Measurements from ENCODE around the gene RCL1. TPM values are rescaled to one million over a fixed set of nuclear protein-coding genes. Genes with fewer than 3 reads are reported as not detected.
A peak's percentile ranks its signal among the peaks of the same experiment; 100 is the strongest.

RCL1 gene
- total RNA-seq, 4 donors from 2014 or later, result 10.1 to 19.0 (median 11.6) TPM

DNA sequence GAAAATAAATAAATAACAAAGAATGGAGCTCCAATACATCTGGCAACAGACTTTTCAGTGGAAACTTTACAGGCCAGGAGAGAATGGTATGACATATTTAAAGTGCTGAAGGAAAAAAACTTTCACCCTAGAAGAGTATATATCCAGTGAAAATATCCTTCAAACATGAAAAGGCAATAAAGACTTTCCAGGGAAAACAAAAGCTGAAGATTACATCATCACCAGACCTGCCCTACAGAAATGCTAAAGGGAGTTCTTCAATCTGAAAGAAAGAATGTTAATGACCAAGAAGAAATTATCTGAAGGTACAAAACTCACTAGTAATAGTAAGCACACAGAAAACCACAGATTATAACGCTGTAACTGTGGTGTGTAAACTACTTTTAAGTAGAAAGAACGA lies 8.3 kb upstream of the RCL1 start:
- no peak for ATAC-seq
- WGBS, 2 donors (ENCODE audit: low coverage in 1 of 2), result 73 to 81% methylated on average over 2 of the region's 2 CpGs
- Histone ChIP-seq H3K36me3 (no peaks in the 10 kb centered on the region), H3K9me3 (no peaks in the 10 kb centered on the region), H3K27ac (no peak overlapping the region), H3K4me3 (no peak overlapping the region), H3K4me1 (no peaks in the 10 kb centered on the region), H3K27me3 (peaks cover 20% of the 10 kb centered on the region)
- TF ChIP-seq POLR2AphosphoS5 (IDR thresholded peaks at IDR 0.05) (no peak), POLR2A (IDR thresholded peaks at IDR 0.05) (no peak), EP300 (IDR thresholded peaks at IDR 0.05) (no peak)
- TF ChIP-seq, protein P1, sequence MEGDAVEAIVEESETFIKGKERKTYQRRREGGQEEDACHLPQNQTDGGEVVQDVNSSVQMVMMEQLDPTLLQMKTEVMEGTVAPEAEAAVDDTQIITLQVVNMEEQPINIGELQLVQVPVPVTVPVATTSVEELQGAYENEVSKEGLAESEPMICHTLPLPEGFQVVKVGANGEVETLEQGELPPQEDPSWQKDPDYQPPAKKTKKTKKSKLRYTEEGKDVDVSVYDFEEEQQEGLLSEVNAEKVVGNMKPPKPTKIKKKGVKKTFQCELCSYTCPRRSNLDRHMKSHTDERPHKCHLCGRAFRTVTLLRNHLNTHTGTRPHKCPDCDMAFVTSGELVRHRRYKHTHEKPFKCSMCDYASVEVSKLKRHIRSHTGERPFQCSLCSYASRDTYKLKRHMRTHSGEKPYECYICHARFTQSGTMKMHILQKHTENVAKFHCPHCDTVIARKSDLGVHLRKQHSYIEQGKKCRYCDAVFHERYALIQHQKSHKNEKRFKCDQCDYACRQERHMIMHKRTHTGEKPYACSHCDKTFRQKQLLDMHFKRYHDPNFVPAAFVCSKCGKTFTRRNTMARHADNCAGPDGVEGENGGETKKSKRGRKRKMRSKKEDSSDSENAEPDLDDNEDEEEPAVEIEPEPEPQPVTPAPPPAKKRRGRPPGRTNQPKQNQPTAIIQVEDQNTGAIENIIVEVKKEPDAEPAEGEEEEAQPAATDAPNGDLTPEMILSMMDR (IDR thresholded peaks at IDR 0.05), result no peak

- no peak overlapping the region for H3K27ac ChIP-seq
- peaks cover 0 to 1% (median 0%) of the 10 kb centered on the region in 3 donors for H3K4me1 ChIP-seq
- H3K27me3 ChIP-seq, result peaks cover 7% of the 10 kb centered on the region
- no peaks in the 10 kb centered on the region for H3K36me3 ChIP-seq
- no peak for TF ChIP-seq EP300 (IDR thresholded peaks at IDR 0.05)
- no peak for TF ChIP-seq POLR2AphosphoS5 (IDR thresholded peaks at IDR 0.05)
- TF ChIP-seq, protein P1 (IDR thresholded peaks at IDR 0.05), result no peak
- TF ChIP-seq POLR2A (IDR thresholded peaks at IDR 0.05), result no peak
- H3K9me3 ChIP-seq, result no peaks in the 10 kb centered on the region
- H3K4me3 ChIP-seq, result no peak overlapping the region
- ATAC-seq, result no peak
- 85 to 88% methylated on average over 1 to 3 of the region's 4 CpGs for WGBS, 2 donors (ENCODE audit: low coverage in 1 of 2)
Measured at GRCh38 chr9:4786599-4786998, 6.1 kb upstream of the RCL1 start.

DNA sequence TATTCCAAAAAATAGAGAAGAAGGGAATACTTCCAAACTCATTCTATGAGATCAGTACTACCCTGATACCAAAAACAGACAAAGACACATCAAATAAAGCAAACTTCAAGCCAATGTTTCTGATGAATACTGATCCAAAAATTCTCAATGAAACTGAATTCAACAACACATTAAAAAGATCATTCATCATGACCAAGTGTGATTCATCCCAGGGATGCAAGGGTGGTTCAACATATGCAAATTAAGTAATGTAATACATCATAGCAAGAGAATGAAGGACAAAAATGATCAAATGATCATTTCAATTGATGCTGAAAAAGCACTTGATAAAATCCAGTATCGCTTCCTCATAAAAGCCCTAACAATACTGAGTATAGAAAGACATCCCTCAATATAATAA lies 4.9 kb upstream of the RCL1 start:
- ATAC-seq, result no peak
- H3K9me3 ChIP-seq, result no peaks in the 10 kb centered on the region
- TF ChIP-seq POLR2AphosphoS5 (IDR thresholded peaks at IDR 0.05) (no peak), POLR2A (IDR thresholded peaks at IDR 0.05) (no peak), EP300 (IDR thresholded peaks at IDR 0.05) (no peak)
- TF ChIP-seq, protein P1 (IDR thresholded peaks at IDR 0.05), result no peak
- no peak overlapping the region for H3K27ac ChIP-seq
- H3K27me3 ChIP-seq, result no peaks in the 10 kb centered on the region
- no peaks in the 10 kb centered on the region for H3K36me3 ChIP-seq
- 23 to 100% methylated on average over 1 of the region's 1 CpG for WGBS, 2 donors (ENCODE audit: low coverage in 1 of 2)
- H3K4me3 ChIP-seq, result no peak overlapping the region
- H3K4me1 ChIP-seq, result peaks cover 0 to 8% (median 0%) of the 10 kb centered on the region in 3 donors

- Histone ChIP-seq H3K27ac (no peak overlapping the region), H3K4me3 (no peak overlapping the region), H3K36me3 (no peaks in the 10 kb centered on the region), H3K4me1 (peaks cover 0 to 13% (median 1%) of the 10 kb centered on the region in 3 donors), H3K27me3 (no peaks in the 10 kb centered on the region), H3K9me3 (no peaks in the 10 kb centered on the region)
- TF ChIP-seq, protein P1 (IDR thresholded peaks at IDR 0.05), result no peak
- TF ChIP-seq POLR2AphosphoS5 (IDR thresholded peaks at IDR 0.05) (no peak), POLR2A (IDR thresholded peaks at IDR 0.05) (no peak), EP300 (IDR thresholded peaks at IDR 0.05) (no peak)
- no peak for ATAC-seq
- 42 to 82% methylated on average over 3 to 6 of the region's 6 CpGs for WGBS, 2 donors (ENCODE audit: low coverage in 1 of 2)
Measured at GRCh38 chr9:4788703-4789102, 4.0 kb upstream of the RCL1 start.

DNA sequence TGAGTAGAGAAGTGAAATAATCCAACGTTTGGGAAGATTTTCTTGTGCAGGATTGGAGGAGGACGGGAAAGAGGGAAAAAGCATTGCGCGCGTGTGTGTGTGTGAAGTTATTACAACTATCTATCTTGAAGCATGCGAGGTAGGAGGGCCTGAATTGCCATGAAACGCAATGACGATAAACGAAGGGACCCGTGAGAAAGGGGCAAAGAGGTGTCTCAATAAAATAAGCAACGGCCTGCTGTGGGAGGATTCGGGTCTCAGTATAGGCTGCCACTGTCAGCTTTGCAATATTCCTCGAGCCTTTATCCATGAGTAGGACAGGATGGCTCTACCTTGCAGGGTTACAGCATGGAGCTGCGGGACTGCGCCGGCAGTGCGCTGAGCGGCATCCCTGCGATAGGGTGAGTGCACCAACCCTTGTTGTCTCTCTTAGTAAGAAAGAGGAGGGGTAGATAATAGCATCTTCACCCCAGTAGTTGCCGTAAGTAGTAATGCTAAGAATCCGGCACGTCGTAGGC lies 631 bp upstream of the RCL1 start:
- TF ChIP-seq EP300 (IDR thresholded peaks at IDR 0.05) (no peak), POLR2AphosphoS5 (IDR thresholded peaks at IDR 0.05) (no peak), POLR2A (IDR thresholded peaks at IDR 0.05) (no peak)
- TF ChIP-seq, protein P1 (IDR thresholded peaks at IDR 0.05), result no peak
- ATAC-seq, result peak; percentile 40
- 0 to 3% methylated on average over 9 to 21 of the region's 23 CpGs for WGBS, 2 donors (ENCODE audit: low coverage in 1 of 2)
- no peaks in the 10 kb centered on the region for H3K27me3 ChIP-seq
- peaks cover 0 to 26% (median 5%) of the 10 kb centered on the region in 3 donors for H3K4me1 ChIP-seq
- H3K27ac ChIP-seq, result peak overlapping the region in 3 of 4 donors; percentile 82 to 86 (median 86)
- H3K9me3 ChIP-seq, result no peaks in the 10 kb centered on the region
- peak overlapping the region; percentile 45 to 95 for H3K4me3 ChIP-seq
- H3K36me3 ChIP-seq, result no peaks in the 10 kb centered on the region
